ENCODE measurements around the gene PRG2. TPM values are rescaled to one million over a fixed set of nuclear protein-coding genes. Genes with fewer than 3 reads are reported as not detected.

The PRG2 gene
- total RNA-seq, 1 experiment from 2014 or later = not detected

Other genes with a start within 250 kb of the PRG2 start
- gene LRRC55, start 208.7 kb downstream of the PRG2 start, total RNA-seq (2021; ENCODE audit: unreplicated experiment) = not detected
- gene APLNR, start 153.4 kb downstream of the PRG2 start, total RNA-seq (2021; ENCODE audit: unreplicated experiment) = not detected
- gene TNKS1BP1, start 65.7 kb downstream of the PRG2 start, total RNA-seq (2021; ENCODE audit: unreplicated experiment) = 94.6 TPM
- gene SSRP1, start 54.8 kb downstream of the PRG2 start, total RNA-seq (2021; ENCODE audit: unreplicated experiment) = 173 TPM
- not detected for gene P2RX3, start 52.3 kb downstream of the PRG2 start, total RNA-seq (2021; ENCODE audit: unreplicated experiment)
- not detected for gene PRG3, start 9.5 kb downstream of the PRG2 start, total RNA-seq (2021; ENCODE audit: unreplicated experiment)
- gene SLC43A3, start 36.5 kb upstream of the PRG2 start, total RNA-seq (2021; ENCODE audit: unreplicated experiment) = 8.6 TPM
- 0.90 TPM for gene RTN4RL2, start 69.9 kb upstream of the PRG2 start, total RNA-seq (2021; ENCODE audit: unreplicated experiment)
- gene SLC43A1, start 125.1 kb upstream of the PRG2 start, total RNA-seq (2021; ENCODE audit: unreplicated experiment) = 2.0 TPM
- gene TIMM10, start 140.1 kb upstream of the PRG2 start, total RNA-seq (2021; ENCODE audit: unreplicated experiment) = 152 TPM
- gene SMTNL1, start 146.9 kb upstream of the PRG2 start, total RNA-seq (2021; ENCODE audit: unreplicated experiment) = not detected
- gene UBE2L6, start 177.0 kb upstream of the PRG2 start, total RNA-seq (2021; ENCODE audit: unreplicated experiment) = 19.1 TPM
- gene SERPING1, start 207.0 kb upstream of the PRG2 start, total RNA-seq (2021; ENCODE audit: unreplicated experiment) = 1.3 TPM

All from Panc1 (cell line).